Parathyroid adenoma (tissue), 2 donors: ENCODE measurements around the gene FKBP2.

Source experiments
- H2AFZ ChIP-seq: fragments of 300-600 bp; sonication (generic); one replicate; pipeline ENCODE4 v1.7.0; 2017; ENCODE audit warnings: antibody characterized with exemption, mild to moderate bottlenecking
- H3K27ac ChIP-seq: fragments of 300-600 bp; sonication (generic); one replicate; pipeline ENCODE4 v1.7.0; 2017
- H3K27me3 ChIP-seq: fragments of 300-600 bp; sonication (generic); one replicate; pipeline ENCODE4 v1.7.0; 2017; ENCODE audit warnings: low read length; ENCODE audit not compliant: control insufficient read depth, insufficient read depth
- H3K36me3 ChIP-seq: fragments of 300-600 bp; sonication (generic); one replicate; pipeline ENCODE4 v1.7.0; 2017; ENCODE audit warnings: low read length; ENCODE audit not compliant: control insufficient read depth, insufficient read depth
- H3K4me1 ChIP-seq: fragments of 300-600 bp; sonication (generic); one replicate; pipeline ENCODE4 v1.7.0; 2017; ENCODE audit warnings: control low read depth
- H3K4me2 ChIP-seq: fragments of 300-600 bp; sonication (generic); one replicate; pipeline ENCODE4 v1.7.0; 2017; ENCODE audit warnings: low read length
- H3K4me3 ChIP-seq: fragments of 300-600 bp; sonication (generic); one replicate; pipeline ENCODE4 v1.7.0; 2017; ENCODE audit warnings: low read depth, low read length
- H3K79me2 ChIP-seq: fragments of 300-600 bp; sonication (generic); one replicate; pipeline ENCODE4 v1.7.0; 2017; ENCODE audit warnings: control low read depth
- H3K9ac ChIP-seq: fragments of 300-600 bp; sonication (generic); one replicate; pipeline ENCODE4 v1.7.0; 2017; ENCODE audit warnings: mild to moderate bottlenecking
- H3K9me3 ChIP-seq: fragments of 300-600 bp; sonication (generic); one replicate; pipeline ENCODE4 v1.7.0; 2017; ENCODE audit warnings: low read length; ENCODE audit not compliant: control insufficient read depth
- TF ChIP-seq, protein P1 (sequence below): fragments of 300-600 bp; sonication (generic); IDR thresholded peaks from one replicate; pipeline ENCODE4 v1.7.0; 2017; ENCODE audit warnings: antibody characterized with exemption, mild to moderate bottlenecking
- donor health status: primary hyperparathyroidism.

The FKBP2 gene

DNA sequence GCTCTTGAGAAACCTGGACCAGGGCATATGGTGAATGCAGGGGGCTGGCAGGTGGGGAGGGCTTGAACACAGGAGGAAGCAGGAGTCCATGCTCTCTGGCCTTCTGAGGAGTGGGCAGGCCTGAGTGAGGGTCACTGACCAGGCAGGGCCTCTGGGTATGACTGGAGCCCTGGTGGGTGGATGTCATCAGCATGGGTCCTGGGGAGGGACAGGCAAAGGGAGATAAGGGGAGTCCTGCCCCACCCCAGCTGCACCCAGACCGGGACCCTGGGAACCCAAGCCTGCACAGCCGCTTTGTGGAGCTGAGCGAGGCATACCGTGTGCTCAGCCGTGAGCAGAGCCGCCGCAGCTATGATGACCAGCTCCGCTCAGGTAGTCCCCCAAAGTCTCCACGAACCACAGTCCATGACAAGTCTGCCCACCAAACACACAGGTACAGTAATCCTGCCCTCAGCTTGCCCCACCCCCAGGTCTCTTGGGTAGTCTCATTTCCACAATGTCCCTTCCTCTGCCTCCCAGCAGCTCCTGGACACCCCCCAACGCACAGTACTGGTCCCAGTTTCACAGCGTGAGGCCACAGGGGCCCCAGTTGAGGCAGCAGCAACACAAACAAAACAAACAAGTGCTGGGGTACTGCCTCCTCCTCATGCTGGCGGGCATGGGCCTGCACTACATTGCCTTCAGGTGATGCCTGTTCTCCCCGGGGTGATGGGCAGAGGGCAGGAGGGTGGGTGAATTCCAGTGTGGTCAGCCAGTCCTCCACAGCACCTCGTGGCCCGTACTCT lies 8.5 kb upstream of the FKBP2 start:
- no peak overlapping the region for H3K4me2 ChIP-seq
- no peaks in the 10 kb centered on the region for H3K36me3 ChIP-seq
- H3K9me3 ChIP-seq = no peaks in the 10 kb centered on the region
- H3K4me3 ChIP-seq = no peak overlapping the region
- H2AFZ ChIP-seq = no peak overlapping the region
- H3K27ac ChIP-seq = no peak overlapping the region
- H3K27me3 ChIP-seq = no peaks in the 10 kb centered on the region
- H3K4me1 ChIP-seq = peaks cover 1% of the 10 kb centered on the region
- TF ChIP-seq, protein P1, sequence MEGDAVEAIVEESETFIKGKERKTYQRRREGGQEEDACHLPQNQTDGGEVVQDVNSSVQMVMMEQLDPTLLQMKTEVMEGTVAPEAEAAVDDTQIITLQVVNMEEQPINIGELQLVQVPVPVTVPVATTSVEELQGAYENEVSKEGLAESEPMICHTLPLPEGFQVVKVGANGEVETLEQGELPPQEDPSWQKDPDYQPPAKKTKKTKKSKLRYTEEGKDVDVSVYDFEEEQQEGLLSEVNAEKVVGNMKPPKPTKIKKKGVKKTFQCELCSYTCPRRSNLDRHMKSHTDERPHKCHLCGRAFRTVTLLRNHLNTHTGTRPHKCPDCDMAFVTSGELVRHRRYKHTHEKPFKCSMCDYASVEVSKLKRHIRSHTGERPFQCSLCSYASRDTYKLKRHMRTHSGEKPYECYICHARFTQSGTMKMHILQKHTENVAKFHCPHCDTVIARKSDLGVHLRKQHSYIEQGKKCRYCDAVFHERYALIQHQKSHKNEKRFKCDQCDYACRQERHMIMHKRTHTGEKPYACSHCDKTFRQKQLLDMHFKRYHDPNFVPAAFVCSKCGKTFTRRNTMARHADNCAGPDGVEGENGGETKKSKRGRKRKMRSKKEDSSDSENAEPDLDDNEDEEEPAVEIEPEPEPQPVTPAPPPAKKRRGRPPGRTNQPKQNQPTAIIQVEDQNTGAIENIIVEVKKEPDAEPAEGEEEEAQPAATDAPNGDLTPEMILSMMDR = no peak
- no peak overlapping the region for H3K9ac ChIP-seq
- no peaks in the 10 kb centered on the region for H3K79me2 ChIP-seq

DNA sequence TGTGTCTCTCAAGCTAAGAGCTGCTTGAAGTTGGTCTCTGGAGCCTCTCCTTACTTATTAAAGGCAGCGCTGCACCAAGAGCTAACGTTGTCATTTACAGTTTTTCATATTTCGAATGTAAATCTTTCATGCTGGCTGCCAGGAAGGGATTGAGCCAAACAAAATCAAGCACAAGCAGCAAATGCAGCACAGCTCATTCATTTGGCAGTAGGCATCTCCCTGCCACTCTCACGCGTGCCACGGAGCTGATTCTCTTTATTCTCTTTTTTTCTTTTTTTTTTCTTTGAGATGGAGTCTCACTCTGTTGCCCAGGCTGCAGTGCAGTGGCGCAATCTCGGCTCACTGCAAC lies 8.0 kb upstream of the FKBP2 start:
- Histone ChIP-seq H2AFZ (no peak overlapping the region), H3K36me3 (no peaks in the 10 kb centered on the region), H3K9ac (no peak overlapping the region), H3K4me2 (no peak overlapping the region), H3K27me3 (no peaks in the 10 kb centered on the region), H3K4me3 (no peak overlapping the region), H3K79me2 (no peaks in the 10 kb centered on the region), H3K9me3 (no peaks in the 10 kb centered on the region), H3K27ac (no peak overlapping the region), H3K4me1 (no peaks in the 10 kb centered on the region)
- TF ChIP-seq, protein P1 = no peak

DNA sequence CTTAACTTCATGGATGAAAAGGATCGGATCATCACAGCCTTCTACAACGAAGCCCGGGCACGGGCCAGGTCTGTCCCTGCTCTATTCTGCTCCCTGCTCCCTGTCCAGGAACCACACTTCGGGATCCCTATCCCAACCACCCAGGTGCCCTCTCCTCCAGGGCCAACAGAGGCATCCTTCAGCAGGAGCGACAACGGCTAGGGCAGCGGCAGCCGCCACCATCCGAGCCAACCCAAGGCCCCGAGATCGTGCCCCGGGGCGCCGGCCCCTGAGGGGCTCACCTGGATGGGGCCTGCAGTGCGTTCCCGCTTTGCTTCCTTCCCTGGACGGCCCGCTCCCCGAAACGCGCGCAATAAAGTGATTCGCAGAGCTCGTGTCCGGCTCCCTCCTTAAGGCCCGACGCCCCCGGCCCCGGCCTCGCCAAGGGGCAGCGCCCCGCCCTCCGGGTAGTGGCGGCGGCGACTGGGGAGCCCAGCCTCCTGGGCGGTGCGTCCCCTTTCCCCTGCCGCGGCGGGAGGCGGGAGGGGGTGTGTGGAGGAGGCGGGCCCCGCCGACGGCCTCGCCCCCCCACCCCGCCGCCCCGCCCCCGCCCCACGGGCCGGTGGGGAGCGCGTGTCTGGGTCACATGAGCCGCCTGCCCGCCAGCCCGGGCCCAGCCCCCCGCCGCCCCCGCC lies 6.8 kb upstream of the FKBP2 start, which contains the start of gene VEGFB:
TSS of gene VEGFB (plus strand) at position 672 of the 674 bp plus-strand sequence. CDS start 250 bp downstream, outside the sequence.
- Histone ChIP-seq H3K36me3 (no peaks in the 10 kb centered on the region), H3K4me3 (peak within 1 kb of the TSS; percentile 57), H2AFZ (peak within 1 kb of the TSS; percentile 56), H3K4me1 (no peaks in the 10 kb centered on the region), H3K4me2 (peak within 1 kb of the TSS; percentile 73), H3K79me2 (no peaks in the 10 kb centered on the region), H3K9me3 (no peaks in the 10 kb centered on the region), H3K27me3 (no peaks in the 10 kb centered on the region), H3K9ac (peak within 1 kb of the TSS; percentile 19), H3K27ac (peak within 1 kb of the TSS; percentile 65)
- TF ChIP-seq, protein P1 = no peak

DNA sequence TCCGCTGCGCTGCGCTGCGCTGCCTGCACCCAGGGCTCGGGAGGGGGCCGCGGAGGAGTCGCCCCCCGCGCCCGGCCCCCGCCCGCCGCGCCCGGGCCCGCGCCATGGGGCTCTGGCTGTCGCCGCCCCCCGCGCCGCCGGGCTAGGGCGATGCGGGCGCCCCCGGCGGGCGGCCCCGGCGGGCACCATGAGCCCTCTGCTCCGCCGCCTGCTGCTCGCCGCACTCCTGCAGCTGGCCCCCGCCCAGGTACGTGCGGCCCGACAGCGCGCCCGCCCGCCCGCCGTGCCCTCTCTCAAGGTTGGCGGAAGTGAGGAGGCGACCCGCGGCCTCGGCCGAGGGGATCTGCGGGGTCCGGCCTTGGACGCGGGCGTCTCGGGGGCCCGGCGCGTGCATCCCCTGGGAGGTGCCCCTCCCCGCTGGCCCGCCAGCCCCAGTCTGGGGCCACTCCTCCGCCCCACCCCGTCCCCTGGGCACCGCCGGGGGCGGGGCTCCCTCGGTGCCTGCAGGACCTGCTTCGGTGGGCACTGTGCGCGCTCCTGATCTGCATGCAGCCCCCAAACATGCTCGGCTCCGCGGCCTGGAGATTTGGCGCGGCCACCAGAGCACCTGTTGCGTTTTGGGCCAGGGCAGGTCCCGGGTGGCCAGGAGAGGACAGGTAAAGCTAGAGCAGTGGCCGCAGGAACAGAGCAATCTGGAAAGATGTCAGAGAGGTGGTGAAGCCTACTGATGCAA lies 6.1 kb upstream of the FKBP2 start:
- no peak overlapping the region for H3K9ac ChIP-seq
- peak overlapping the region; percentile 36 for H3K27ac ChIP-seq
- H3K4me3 ChIP-seq = peak overlapping the region; percentile 57
- TF ChIP-seq, protein P1 = no peak
- H3K36me3 ChIP-seq = no peaks in the 10 kb centered on the region
- peak overlapping the region; percentile 73 for H3K4me2 ChIP-seq
- no peaks in the 10 kb centered on the region for H3K9me3 ChIP-seq
- H2AFZ ChIP-seq = no peak overlapping the region
- no peaks in the 10 kb centered on the region for H3K27me3 ChIP-seq
- H3K4me1 ChIP-seq = peaks cover 3% of the 10 kb centered on the region
- H3K79me2 ChIP-seq = no peaks in the 10 kb centered on the region
